Small intestine (tissue), 7 donors: ENCODE results near the gene GAREM1. TPM values are rescaled to one million over a fixed set of nuclear protein-coding genes. Genes with fewer than 3 reads are reported as not detected.

Experiments used
- DNase-seq, 2 donors: peaks; one replicate each; pipeline versions ENCODE4 v3.0.0 to v3.0.0-alpha.2; 2013
- FAIRE-seq: peaks from 2 replicates; lab custom pipeline; 2012; peaks lifted over from hg19 to GRCh38; lab: Jason Lieb, UNC
- H3K27ac ChIP-seq, 3 donors: one replicate each; pipeline ENCODE4 v1.5.1; 2013; ENCODE audit warnings: low read length in 2 of 3, mild to moderate bottlenecking in 2 of 3, control low read depth in 1 of 3, inconsistent platforms in 1 of 3, low read depth in 1 of 3, moderate library complexity in 1 of 3
- H3K27me3 ChIP-seq, 3 donors: one replicate each; pipeline ENCODE4 v1.6.1; 2013; ENCODE audit warnings: low read length in 3 of 3, inconsistent platforms in 1 of 3; ENCODE audit not compliant: control insufficient read depth in 3 of 3, insufficient read depth in 3 of 3
- H3K36me3 ChIP-seq, 3 donors: one replicate each; pipeline ENCODE4 v1.6.1; 2013; ENCODE audit warnings: low read length in 3 of 3, inconsistent platforms in 1 of 3, low read depth in 1 of 3, mild to moderate bottlenecking in 1 of 3, moderate library complexity in 1 of 3; ENCODE audit not compliant: control insufficient read depth in 3 of 3, insufficient read depth in 2 of 3
- H3K4me1 ChIP-seq, 3 donors: one replicate each; pipeline ENCODE4 v1.6.1; 2013; ENCODE audit warnings: low read length in 2 of 3, inconsistent platforms in 1 of 3, low read depth in 1 of 3, mild to moderate bottlenecking in 1 of 3, moderate library complexity in 1 of 3; ENCODE audit not compliant: control insufficient read depth in 3 of 3, insufficient read depth in 2 of 3
- H3K4me3 ChIP-seq, 3 donors: one replicate each; pipeline ENCODE4 v1.5.1; 2013; ENCODE audit warnings: low read length in 3 of 3, control low read depth in 1 of 3, inconsistent platforms in 1 of 3, low read depth in 1 of 3, mild to moderate bottlenecking in 1 of 3, moderate library complexity in 1 of 3
- H3K9me3 ChIP-seq, 2 donors: one replicate each; pipeline ENCODE4 v1.6.1; 2013; ENCODE audit warnings: low read depth in 1 of 2, low read length in 1 of 2; ENCODE audit not compliant: control insufficient read depth in 2 of 2, insufficient read depth in 1 of 2
- WGBS, 3 donors: extraction: QIAGEN DNeasy Blood & Tissue Kit; methylation state at CpG; one replicate each; pipeline ENCODE4 v1.1.7; 2013; 5-methylcytosine and 5-hydroxymethylcytosine counted together
- polyA plus RNA-seq, 4 donors: library from polyadenylated mRNA; stranded (reverse) in 3 of 4; unstranded in 1 of 4; fragments of 200-250 nt in 3 of 4; fragments of 120-200 nt in 1 of 4; gene quantifications; one replicate each; pipeline versions ENCODE4 v1.2.1 to v1.2.3, GENCODE V29; 2013
- donor health status: healthy with polysubstance abuse.
- donor health status: control.
- donor health status: control.
- donor health status: Bipolar disorder and iron deficiency.
- donor health status: healthy.

Gene GAREM1
- polyA plus RNA-seq, 4 donors: 1.9 to 12.8 (median 4.0) TPM

DNA sequence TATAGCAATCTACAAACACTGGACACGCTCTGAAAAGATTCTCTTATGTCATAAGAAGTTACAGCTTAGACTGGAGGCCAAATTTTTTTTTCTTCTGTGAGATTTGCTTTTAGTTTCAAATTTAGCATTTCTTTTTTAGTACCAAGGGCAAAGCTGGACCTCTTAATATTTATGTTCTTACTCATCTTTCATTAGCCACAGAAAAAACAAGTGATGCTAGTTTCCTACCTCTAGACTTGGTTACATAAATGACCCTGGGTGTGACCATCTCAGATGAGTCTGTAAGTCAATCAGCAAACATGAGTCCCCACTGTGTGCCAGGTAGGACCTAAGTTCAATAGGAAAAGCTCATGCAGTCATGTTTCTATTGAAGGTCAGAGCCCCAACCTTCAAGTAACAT is 186.4 kb downstream of the GAREM1 start:
- no peaks in the 10 kb centered on the region for H3K9me3 ChIP-seq
- FAIRE-seq (no peak), DNase-seq (no peak)
- peaks cover 0 to 20% (median 0%) of the 10 kb centered on the region in 3 donors for H3K36me3 ChIP-seq
- peaks cover 0 to 8% (median 5%) of the 10 kb centered on the region in 3 donors for H3K4me1 ChIP-seq
- H3K4me3 ChIP-seq: no peak overlapping the region
- no peaks in the 10 kb centered on the region for H3K27me3 ChIP-seq
- 75 to 88% (median 83%) methylated on average over 1 of the region's 1 CpG for WGBS, 3 donors
- H3K27ac ChIP-seq: no peak overlapping the region

DNA sequence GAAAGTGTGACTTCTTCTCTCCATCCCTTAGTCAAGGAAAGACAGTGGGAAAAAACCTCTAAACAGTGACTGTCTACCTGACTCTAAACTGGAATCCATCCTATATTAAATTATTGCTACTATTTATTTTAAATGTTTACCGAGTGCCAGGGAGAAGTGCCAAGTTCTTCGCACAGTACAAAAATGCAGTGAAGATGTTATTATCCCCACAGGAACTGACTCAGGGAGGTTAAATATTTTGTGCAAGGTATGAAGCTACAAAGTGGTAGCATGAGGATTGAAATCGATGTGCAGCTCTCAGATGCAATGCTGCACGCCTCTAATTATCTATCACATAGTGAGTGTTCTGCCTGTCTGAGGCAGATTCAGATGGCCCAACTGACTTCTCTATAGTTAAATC is 189.8 kb downstream of the GAREM1 start:
- Histone ChIP-seq H3K36me3 (peaks cover 0 to 8% (median 0%) of the 10 kb centered on the region in 3 donors), H3K27ac (no peak overlapping the region), H3K27me3 (no peaks in the 10 kb centered on the region), H3K9me3 (no peaks in the 10 kb centered on the region), H3K4me3 (no peak overlapping the region), H3K4me1 (peaks cover 4 to 36% (median 11%) of the 10 kb centered on the region in 3 donors)
- 58 to 72% (median 61%) methylated on average over 4 of the region's 4 CpGs for WGBS, 3 donors
- FAIRE-seq: no peak
- DNase-seq: no peak

GRCh38 chr18:32280188-32280783 is 190.4 kb downstream of the GAREM1 start:
- H3K4me3 ChIP-seq: no peak overlapping the region
- H3K27me3 ChIP-seq: peaks cover 0 to 2% (median 0%) of the 10 kb centered on the region in 3 donors
- peak; percentile 24 to 66 for DNase-seq
- peak overlapping the region in 1 of 3 donors; percentile 55 for H3K27ac ChIP-seq
- FAIRE-seq: no peak
- peaks cover 0 to 4% (median 0%) of the 10 kb centered on the region in 3 donors for H3K36me3 ChIP-seq
- H3K9me3 ChIP-seq: no peaks in the 10 kb centered on the region
- H3K4me1 ChIP-seq: peaks cover 4 to 41% (median 13%) of the 10 kb centered on the region in 3 donors
- 19 to 55% (median 40%) methylated on average over 4 of the region's 4 CpGs for WGBS, 3 donors

- no peak overlapping the region for H3K4me3 ChIP-seq
These were observed 192.4 kb downstream of the GAREM1 start for GRCh38 chr18:32278177-32278799.

DNA sequence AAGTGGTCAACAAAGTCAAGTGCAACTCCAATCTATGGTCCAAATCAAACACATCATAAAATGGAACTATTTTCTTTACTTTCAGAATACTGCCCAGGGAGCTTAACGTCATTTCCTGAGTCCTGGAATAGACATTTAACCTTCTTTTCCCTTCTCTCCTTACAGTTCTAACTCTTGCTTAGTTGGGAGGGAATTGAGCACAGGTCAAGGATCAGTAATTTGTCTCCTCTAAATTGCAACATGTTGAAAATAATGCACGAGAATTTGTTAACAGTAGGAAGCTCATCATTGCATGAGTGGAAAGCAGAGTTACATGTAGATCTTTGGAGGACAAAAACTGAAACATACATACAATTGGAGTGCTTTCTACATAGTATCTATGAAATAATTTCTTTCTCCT is 193.1 kb downstream of the GAREM1 start:
- Histone ChIP-seq H3K36me3 (no peaks in the 10 kb centered on the region), H3K27me3 (peaks cover 0 to 3% (median 0%) of the 10 kb centered on the region in 3 donors), H3K4me3 (no peak overlapping the region), H3K4me1 (peaks cover 4 to 45% (median 15%) of the 10 kb centered on the region in 3 donors), H3K9me3 (no peaks in the 10 kb centered on the region), H3K27ac (peak overlapping the region in 2 of 3 donors; percentile 64 to 78)
- 9 to 28% (median 22%) methylated on average over 2 of the region's 2 CpGs for WGBS, 3 donors
- no peak for FAIRE-seq
- peak; percentile 22 for DNase-seq

More at GRCh38 chr18:32278177-32278799, 192.4 kb downstream of the GAREM1 start:
- FAIRE-seq (peak; percentile 68), DNase-seq (peak; percentile 84 to 88)
- 14 to 54% (median 25%) methylated on average over 4 of the region's 4 CpGs for WGBS, 3 donors
- Histone ChIP-seq H3K9me3 (no peaks in the 10 kb centered on the region), H3K4me1 (peaks cover 4 to 45% (median 15%) of the 10 kb centered on the region in 3 donors), H3K27me3 (peaks cover 0 to 3% (median 0%) of the 10 kb centered on the region in 3 donors), H3K36me3 (no peaks in the 10 kb centered on the region), H3K27ac (peak overlapping the region; percentile 38 to 78 (median 64))

GRCh38 chr18:32276906-32277305 is 193.8 kb downstream of the GAREM1 start:
- Histone ChIP-seq H3K36me3 (no peaks in the 10 kb centered on the region), H3K4me3 (no peak overlapping the region), H3K9me3 (no peaks in the 10 kb centered on the region), H3K27me3 (peaks cover 0 to 3% (median 0%) of the 10 kb centered on the region in 3 donors), H3K27ac (peak overlapping the region in 2 of 3 donors; percentile 1 to 78), H3K4me1 (peaks cover 4 to 45% (median 15%) of the 10 kb centered on the region in 3 donors)
- no peak for FAIRE-seq
- 85 to 89% (median 86%) methylated on average over 4 of the region's 4 CpGs for WGBS, 3 donors
- DNase-seq: no peak

DNA sequence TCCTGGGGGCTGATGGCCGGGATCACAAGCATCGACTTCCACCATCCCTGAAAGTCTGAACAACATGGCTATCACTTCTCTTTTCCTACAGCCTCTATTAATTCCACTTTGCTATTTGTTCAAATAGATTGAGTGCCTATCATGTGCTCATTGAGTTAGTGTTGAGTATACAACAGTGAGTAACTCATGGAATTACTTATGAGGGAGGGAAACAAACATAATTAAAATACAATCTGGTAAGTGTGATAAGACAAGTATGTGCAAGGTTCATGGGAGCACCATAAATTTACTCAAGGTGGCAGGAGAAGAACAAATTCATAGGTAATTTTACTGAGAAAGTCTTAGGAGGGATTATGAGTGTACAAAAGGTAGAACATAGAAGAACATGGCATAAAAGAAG is 194.4 kb downstream of the GAREM1 start:
- Histone ChIP-seq H3K36me3 (no peaks in the 10 kb centered on the region), H3K4me1 (peaks cover 4 to 45% (median 15%) of the 10 kb centered on the region in 3 donors), H3K4me3 (no peak overlapping the region), H3K9me3 (no peaks in the 10 kb centered on the region), H3K27me3 (peaks cover 0 to 3% (median 0%) of the 10 kb centered on the region in 3 donors), H3K27ac (peak overlapping the region in 2 of 3 donors; percentile 11 to 37)
- peak; percentile 38 to 75 for DNase-seq
- no peak for FAIRE-seq
- WGBS, 3 donors: 88 to 96% (median 95%) methylated on average over 2 of the region's 2 CpGs

DNA sequence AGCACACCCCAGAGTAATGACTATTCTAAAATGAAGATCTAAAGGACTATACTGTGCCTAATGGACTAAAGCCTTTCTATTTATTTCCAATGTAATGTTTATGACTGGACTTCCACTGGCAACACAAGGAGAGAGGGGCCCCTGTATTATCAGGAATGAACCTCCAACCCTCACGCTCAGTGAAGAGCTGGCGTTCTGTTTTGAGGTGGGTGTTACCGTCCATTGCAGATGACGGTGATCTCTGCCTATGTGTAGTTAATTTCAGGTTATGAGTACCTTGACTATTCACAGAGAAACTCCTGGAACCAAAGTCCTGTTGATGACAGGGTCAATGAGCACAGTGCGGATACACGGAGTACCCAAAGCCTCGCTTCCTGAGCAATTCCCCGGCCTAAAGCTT is 195.5 kb downstream of the GAREM1 start:
- FAIRE-seq (no peak), DNase-seq (peak; percentile 21 to 53)
- Histone ChIP-seq H3K36me3 (peaks cover 0 to 2% (median 0%) of the 10 kb centered on the region in 3 donors), H3K4me3 (no peak overlapping the region), H3K4me1 (peaks cover 4 to 39% (median 11%) of the 10 kb centered on the region in 3 donors), H3K27me3 (peaks cover 0 to 3% (median 0%) of the 10 kb centered on the region in 3 donors), H3K27ac (peak overlapping the region in 1 of 3 donors; percentile 39), H3K9me3 (no peaks in the 10 kb centered on the region)
- 79 to 97% (median 90%) methylated on average over 8 of the region's 8 CpGs for WGBS, 3 donors
